ENCODE measurements around the gene ANGEL2. TPM values are rescaled to one million over a fixed set of nuclear protein-coding genes. Genes with fewer than 3 reads are reported as not detected.

ANGEL2 gene
- total RNA-seq, 2 donors from 2014 or later = 41.7 to 76.2 TPM

Other genes starting within 250 kb of the ANGEL2 start
- gene NSL1, start 224.1 kb downstream of the ANGEL2 start, total RNA-seq = 10 to 100 TPM; 43.2 to 44.3 TPM
- gene TATDN3, start 224.0 kb downstream of the ANGEL2 start, total RNA-seq = 1 to 10 TPM; 8.1 to 8.9 TPM
- gene SPATA45, start 168.2 kb downstream of the ANGEL2 start, total RNA-seq = not detected
- 10 to 100 TPM in 1 of 2 donors, 1 to 10 TPM in 1; 7.6 to 12.0 TPM for gene FLVCR1, start 157.6 kb downstream of the ANGEL2 start, total RNA-seq
- under 1 TPM; 0.14 to 0.42 TPM for gene VASH2, start 65.3 kb downstream of the ANGEL2 start, total RNA-seq
- gene RPS6KC1, start 35.4 kb upstream of the ANGEL2 start, total RNA-seq = 10 to 100 TPM; 20.7 to 34.1 TPM